SK-N-MC (cell line): Measurements from ENCODE around the gene IP6K1.

ENCODE experiments used
- EZH2 ChIP-seq: fragments of 200-600 bp; sonication (generic); IDR thresholded peaks from one replicate; pipeline ENCODE4 v1.6.1; 2017; ENCODE audit warnings: antibody characterized with exemption
- POLR2AphosphoS5 ChIP-seq: IDR thresholded peaks from 2 replicates; pipeline ENCODE4 v1.6.1; 2012; ENCODE audit warnings: mild to moderate bottlenecking, low read depth, low read length, borderline replicate concordance

DNA sequence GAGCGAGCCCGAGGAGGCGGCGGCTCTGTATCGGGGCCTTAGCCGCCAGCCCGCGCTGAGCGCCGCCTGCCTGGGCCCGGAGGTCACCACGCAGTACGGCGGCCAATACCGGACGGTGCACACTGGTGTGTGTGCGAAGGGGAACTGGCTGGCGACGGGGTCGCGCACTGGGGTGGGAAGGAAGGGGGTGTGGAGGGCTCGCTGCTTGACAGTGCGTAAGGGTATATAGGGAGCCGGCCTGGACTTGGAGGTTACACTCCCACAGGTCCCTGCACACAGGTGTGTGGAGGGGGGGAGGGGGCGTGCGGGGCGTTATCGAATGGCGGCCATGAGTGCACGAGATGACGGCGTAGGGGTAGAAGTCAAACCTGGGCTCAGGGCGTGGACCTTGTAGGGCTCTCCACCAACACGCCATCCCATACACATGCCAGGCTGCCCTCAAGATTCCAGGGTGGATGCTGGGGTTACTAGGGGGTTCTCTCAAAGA is 111.8 kb downstream of the IP6K1 start:
- TF ChIP-seq EZH2, result no peak
- TF ChIP-seq POLR2AphosphoS5, result no peak
